HG02885 (cell line): Measurements from ENCODE around the gene ABCC1.
"Not testable (repeated sequence)": the region's sequence is repeated elsewhere in the genome, so short reads cannot be mapped to it uniquely, and the experiment has no call there.

Experiments
- ATAC-seq: cut with Tn5 transposase; IDR thresholded peaks from one replicate; pipeline ENCODE4 v1.9.1; 2021; ENCODE audit warnings: mild to moderate bottlenecking; ENCODE audit not compliant: unreplicated experiment, poor library complexity

Gene ABCC1

DNA sequence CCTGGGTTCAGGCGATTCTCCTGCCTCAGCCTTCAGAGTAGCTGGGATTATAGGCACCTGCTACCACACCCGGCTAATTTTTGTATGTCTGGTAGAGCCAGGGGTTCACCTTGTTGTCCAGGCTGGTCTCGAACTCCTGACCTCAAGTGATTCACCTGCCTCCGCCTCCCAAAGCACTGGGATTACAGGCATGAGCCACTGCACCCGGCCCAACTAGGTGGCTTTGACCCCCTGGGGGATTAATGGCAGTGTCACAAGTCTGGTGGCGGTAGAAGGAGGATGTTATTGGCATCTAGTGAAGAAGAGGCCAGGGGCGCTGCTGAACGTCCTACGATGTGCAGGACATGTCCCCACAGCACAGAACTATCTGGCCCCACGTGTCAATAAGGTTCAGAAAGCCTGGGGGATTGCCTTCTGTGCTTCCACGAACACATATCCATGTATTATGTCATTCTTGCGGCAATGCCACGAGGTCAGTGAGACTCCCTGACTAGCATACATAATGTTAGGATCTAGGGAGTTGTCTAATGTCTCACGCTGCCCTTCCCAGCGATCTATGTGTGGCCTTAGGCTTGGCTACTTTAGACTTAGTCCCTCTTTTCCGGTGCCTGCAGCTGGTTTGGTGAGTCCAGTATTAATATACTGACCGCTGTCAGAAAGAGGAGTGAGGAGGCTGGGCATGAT, 198.0 kb downstream of the ABCC1 start:
- ATAC-seq: no peak

DNA sequence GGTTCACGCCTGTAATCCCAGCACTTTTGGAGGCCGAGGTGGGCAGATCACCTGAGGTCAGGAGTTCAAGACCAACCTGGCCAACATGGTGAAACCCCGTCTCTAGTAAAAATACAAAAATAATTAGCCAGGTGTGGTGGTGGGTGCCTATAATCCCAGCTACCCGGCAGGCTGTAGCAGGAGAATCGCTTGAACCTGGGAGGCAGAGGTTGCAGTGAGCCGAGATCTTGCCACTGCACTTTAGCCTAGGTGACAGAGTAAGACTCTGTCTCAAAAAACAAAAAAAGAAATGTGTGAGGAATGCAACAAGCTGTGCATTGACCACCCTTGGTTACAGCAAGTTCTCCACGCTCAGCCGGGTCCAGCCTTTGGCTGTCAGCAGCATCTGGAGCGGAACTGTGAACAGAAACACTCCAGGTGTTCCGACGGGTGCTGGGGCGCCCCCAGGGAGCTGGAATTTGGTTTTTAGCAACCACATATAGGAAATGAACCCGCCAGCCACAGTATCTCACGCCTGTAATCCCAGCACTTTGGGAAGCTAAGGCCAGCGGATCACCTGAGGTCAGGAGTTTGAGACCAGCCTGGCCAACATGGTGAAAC, 198.7 kb downstream of the ABCC1 start:
- not testable (repeated sequence) for ATAC-seq

DNA sequence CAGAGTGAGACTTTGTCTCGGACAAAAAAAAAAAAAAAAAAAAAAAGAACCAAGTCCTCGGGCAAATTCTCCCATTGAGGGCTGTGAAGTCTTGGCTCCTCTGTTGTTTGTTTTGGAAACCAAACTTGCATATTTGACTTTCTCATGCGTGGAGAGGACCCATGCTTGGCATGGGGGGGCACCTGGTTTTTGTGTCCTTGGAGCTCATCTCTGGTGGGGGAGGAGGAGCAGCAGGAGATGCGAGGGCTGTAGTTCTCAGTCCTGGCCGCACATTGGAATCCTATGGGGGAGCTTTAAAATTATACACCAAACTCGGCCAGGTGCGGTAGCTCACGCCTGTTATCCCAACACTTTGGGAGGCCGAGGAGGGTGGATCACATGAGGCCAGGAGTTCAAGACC, 199.3 kb downstream of the ABCC1 start:
- no peak for ATAC-seq

DNA sequence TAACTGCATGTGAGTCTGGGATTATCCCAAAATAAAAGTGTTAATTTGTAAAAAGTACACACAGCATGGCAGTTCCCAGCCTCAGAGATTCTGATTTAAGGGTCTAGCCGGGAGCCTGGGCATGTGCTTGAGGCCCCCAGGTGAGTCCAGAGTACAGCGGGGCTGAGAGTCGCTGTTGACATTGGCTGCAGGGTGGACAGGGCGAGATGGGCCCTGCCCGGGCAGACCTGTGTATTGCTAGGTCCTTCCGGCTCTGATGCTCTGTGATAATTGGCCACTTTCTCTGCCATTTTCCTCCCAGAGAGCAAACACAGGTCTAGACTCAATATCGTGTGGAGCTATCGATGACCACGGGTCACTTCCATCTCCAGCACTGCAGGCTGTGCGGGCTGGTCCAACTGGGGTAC, 200.3 kb downstream of the ABCC1 start:
- no peak for ATAC-seq

DNA sequence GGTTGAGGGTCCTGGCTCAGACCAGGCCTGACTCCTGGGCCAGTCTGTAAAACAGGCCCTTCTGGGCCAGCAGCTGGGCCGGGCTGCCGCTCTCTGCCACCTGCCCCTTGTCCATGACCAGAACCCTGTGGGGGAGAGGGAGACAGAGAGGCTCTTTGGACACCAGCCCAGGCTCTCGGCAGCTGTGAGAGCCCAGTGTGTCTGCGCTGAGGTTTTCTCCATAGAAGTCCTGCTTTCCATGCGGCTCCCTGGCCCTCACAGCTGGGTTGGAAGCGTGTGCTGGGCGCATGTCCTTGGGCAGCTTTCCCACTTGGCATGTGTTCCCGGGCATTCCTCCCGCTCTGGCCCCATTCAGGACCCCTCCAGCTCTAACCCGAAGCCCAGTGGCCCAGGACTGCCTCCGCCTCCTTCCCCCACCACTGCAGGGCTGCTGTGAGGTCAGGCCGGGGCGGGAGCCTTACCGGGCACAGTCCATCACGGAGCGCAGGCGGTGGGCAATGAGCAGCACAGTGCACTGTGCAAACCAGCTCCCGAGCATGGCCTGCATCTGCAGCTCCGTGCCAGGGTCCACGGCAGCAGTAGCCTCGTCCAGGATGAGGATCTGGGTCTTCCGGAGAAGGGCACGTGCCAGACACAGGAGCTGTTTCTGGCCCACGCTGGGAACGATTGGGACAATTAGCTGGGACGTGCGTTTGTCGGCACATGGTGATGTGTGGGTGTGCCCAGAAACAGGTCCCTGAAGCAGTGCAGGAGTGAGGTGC, 200.9 kb downstream of the ABCC1 start:
- ATAC-seq: no peak

DNA sequence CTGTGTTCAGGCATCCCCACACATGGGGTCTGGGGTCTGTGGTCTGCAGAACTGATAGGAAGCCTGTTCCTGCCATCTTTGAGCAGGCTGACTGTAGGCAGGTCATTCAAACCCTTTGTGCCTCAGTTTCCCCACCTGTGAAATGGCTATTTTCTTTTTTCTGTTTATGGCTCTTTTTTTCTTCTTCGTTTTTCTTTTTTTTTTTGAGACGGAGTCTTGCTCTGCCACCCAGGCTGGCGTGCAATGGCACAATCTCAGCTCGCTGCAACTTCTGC, 201.4 kb downstream of the ABCC1 start:
- no peak for ATAC-seq

DNA sequence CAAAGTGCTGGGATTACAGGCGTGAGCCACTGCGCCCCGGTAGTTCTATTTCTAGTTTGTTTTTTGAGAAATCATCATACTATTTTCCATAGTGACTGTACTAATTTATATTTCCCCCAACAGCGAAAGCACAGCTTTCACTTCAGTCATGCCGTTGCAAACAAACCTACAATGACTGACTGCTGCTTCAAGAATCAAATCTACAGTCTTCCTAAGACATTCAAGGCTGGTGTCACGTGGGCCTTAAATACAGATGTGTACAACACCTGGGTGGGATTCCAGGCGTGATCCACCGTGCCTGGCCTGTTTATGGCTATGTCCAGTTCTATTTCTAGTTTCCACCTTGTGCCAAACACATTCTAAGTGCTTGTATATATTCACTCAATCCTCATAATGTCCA, 201.9 kb downstream of the ABCC1 start:
- ATAC-seq: no peak

DNA sequence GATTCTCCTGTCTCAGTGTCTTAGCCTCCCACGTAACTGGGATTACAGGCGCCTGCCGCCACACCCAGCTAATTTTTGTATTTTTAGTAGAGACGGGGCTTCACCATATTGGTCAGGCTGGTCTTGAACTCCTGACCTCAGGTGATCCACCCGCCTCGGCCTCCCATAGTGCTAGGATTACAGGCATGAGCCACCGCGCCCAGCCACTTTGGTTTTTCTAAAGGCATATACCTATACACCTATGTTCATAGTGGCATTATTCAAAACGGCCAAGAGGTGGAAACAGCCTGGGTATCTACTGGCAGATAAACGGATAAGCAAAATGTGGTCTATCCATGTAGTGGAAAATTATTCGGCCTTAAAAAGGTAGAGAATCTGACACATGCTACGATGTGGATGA, 203.6 kb downstream of the ABCC1 start:
- ATAC-seq: not testable (repeated sequence)

DNA sequence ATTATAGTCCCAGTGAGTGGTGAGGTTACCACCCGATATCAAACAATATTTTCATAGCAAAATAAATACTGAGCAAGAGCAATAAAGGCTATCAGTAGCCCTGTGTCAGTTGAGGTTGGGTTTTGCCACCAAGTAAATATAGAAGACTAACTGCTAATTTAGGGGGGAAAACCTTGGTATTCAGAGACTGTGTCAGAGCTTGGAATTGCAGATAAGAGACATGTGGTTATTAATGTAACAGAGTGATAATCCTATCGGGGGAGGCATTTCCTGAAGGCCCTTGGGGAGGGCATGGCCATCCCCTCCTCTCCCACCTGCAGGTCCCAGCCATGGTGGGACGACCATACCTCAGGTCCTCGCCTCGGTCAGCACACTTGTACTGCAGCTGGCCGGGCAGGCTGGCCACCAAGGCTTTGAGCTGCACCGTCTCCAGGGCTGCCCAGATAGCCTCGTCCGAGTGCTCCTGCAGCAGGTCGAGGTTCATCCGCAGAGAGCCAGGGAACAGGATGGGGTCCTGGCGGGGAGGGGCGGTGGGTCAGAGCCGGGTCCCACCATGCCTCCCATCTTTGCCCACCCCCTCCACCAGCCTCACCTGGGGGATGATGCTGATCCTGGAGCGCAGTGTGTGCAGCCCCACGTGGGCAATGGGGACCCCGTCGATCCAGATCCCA, 205.0 kb downstream of the ABCC1 start:
- ATAC-seq: no peak

DNA sequence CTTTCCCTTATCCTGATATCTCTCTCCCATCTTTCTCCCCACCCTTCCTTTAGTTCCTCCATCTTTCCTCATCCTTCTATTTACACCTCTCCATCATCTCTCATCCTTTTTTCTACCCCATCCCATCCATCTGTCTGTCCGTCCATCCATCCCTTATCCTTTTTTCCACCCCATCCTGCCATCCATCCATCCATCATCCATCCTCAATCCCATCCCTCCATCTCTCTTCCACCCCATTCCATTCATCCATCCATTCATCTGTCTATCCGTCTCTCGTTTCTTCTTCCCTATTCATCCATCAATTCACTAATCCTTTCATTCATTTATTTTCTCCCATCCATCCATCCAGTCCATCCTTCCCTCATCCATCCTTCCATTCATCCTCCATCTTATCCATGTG, 205.8 kb downstream of the ABCC1 start:
- no peak for ATAC-seq

DNA sequence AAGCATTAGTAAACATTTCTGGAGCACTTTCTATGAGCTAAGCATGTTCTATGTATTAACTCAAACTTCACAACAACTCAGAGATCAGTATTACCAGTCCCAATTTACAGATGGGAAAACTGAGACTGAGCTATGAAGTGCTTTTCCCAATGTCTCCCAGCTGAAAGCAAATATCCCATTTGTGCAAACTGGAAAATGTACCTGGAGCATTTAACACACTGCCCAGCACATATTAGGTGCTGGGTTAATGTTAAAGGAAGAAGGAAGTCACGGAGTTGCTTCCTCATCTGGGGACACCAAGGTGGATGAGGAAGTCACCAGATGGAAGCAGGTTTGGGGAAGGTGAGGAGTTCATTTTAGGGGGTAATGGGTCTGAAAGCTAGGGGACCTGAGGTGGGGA, 207.8 kb downstream of the ABCC1 start:
- no peak for ATAC-seq

DNA sequence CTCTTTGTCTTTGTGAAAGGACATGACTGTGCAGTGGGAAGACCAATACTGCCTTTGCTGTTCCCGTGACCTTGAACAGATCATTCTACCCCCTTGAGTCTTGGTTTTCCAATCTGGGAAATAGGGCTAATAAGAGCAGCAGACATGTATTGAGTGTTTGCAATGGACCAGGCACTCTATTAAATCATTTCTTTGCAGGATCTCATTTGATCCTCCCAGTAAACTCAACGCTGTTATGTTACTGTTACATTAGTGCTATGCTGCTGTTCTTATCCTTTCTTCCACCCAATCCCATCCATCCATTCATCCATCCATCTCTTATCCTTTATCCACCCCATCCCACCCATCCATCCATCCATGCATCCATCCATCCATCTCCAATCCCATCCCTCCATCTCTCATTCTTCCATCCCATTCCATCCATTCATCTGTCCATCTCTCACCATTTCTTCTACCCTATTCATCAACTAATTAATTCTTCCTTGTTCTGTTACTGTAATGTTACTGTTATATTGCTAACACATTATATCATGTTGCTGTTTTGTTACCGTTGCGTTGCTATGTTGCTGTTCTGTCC, 208.8 kb downstream of the ABCC1 start:
- no peak for ATAC-seq

DNA sequence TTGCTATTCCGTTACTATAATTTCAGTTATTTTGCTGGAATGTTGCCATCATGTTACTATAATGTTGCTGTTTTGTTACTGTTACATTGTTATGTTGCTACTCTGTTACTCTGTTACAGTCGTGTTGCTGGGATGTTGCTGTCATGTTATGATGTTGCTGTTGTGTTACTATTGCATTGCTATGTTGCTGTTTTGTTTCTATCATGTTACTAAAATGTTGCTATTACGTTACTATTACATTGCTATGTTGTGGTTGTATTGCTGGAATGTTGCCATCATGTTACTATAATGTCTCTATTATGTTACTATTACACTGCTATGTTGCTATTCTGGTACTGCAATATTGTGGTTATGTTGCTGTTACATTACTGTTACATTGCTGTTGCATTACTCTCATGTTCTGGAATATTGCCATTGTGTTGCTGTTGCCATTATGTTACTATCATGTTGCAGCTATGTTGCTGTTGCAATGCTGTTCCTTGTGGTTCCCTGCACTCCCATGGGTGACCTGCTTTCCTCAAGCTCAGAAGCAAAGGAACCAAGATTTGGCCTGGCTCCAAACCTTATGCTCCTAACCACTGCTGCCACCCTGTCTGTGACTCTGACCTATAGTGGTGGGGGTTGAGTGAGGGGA, 209.4 kb downstream of the ABCC1 start:
- no peak for ATAC-seq

DNA sequence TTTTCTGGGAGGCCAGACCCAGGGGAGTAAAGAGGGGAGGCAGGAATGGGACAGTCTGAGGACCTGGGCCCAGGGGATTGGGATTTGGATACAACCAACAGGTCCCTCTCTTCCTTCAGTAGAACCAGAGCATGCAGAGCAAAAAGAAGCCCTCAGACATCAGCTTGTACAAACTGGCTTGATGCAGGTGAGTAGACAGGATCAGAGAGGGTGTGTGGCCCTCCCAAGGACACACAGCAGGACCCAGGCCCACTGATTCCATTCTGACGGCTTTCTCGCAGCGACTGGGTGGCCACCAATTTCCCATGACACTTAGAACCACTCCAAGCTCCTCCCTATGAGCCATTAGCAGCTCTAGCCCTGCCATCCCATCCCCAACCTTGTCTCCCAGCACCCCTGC, 210.2 kb downstream of the ABCC1 start:
- no peak for ATAC-seq

DNA sequence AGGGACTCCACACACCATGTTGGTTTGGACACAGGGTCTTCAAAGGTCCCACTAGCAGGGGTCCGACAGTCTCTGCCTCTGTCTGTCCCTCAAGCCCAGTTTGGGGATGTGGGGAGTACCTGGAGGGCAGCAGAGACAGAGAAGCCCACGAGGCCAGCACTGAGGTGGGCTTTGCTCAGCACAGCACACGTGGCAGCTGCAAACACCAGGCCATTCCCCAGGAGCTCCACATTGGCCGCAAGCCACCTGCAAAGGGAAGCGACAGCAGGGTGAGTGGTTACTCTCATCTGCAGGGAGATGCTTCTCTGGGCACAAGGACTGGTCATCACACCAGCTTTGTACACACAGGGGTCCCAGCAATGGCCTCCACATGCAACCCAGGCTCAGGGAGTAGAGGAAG, 211.9 kb downstream of the ABCC1 start:
- ATAC-seq: no peak

DNA sequence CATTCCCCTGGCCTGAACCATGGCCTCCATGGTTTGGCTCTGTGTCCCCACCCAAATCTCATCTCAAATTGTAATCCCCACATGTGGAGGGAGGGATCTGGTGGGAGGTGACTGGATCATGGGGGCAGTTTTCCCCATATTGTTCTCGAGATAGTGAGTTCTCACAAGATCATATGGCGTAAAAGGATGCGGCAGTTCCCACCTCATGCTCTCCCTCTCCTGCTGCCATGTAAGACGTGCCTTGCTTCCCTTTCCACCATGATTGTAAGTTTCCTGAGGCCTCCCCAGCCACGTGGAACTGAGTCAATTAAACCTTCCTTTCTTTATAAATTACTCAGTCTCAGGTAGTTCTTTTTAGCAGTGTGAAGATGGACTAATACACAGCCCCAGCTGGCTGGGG, 212.4 kb downstream of the ABCC1 start:
- ATAC-seq: not testable (repeated sequence)

DNA sequence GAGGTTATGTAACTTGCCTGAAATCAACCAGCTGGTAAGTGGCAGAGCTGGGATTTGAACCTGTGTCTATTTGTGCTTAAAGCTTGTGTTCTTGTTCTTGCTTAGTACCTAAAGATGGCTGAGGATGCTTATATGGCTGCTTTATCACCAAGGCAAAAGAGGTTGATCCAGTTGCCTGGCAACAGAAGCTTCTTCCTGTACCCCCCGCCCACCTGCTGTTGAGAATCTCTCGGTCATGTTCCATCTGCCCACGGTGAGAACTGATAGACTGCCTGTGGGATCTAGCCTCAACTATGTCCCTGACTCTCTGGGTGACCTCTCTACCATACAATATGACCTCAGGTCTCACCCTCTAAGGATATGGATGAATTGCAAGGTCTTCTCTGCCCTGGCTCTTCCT, 213.2 kb downstream of the ABCC1 start:
- no peak for ATAC-seq

DNA sequence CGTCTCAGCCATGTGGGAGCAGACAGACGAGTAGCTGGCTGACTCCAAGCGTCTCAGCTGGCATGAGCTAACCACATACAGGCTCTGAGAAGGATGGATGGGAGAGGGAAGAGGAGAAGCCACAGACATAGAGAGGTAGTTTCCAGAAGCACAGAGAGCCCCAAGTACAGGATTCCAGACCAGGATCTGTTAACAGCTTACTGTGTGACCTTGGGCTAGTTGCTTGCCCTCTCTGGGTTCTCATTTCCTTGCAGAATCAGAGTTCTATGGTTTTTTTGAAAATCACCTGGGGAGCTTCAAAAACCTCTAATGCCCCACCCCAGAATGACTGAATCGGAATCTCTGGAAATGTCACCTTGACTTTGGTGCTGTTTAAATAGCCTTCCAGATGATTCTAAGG, 213.7 kb downstream of the ABCC1 start:
- ATAC-seq: no peak

DNA sequence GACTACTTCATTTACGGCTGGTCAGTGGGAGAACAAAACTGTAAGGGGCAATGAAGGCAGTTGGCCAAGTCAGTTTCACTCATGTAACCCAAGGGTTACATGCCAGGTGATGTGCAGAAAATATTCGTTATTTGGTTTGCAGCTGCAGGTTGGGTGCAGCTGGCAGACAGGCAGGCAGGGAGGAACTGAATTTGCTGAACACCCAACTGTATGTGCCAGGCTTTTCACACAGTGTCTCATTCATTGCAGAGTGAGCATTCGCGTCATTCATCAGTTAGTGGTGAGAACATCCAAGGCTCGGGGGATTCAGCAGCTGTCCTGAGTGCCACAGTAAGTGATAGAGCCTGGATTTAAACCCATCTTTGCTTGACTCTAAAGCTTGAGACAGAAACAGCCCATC, 214.2 kb downstream of the ABCC1 start:
- no peak for ATAC-seq

DNA sequence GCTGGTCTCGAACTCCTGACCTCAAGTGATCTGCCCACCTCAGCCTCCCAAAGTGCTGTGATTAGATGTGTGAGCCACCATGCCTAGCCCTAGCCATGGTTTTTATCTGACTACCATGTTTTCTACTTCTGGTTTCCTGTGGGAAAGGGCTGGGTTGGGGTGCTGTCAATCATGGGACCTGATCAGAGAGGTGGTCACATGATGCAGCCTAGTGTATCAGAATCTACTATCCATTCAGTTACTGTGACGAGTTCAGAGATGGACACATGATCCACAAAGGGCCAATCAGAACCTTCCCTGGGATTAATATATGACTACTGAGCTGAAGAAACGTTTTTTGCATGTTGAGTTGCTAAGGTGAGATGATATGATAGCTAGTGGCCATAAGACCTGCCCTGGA, 214.8 kb downstream of the ABCC1 start:
- ATAC-seq: no peak

DNA sequence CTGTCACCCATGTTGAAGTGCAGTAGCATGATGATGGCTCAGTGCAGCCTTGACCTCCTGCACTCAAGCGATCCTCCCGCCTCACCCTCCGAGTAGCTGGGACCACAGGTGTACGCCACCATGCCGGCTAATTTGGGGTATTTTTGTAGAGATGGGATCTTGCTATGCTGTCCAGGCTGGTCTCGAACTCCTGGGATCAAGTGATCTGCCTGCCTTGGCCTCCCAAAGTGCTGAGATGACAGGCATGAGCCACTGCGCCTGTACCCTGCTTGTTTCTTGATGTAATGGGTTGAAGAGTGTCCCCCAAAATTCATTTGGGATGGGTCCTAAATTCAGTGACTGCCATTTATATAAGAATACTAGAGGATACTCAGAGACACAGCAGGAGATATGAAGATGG, 216.7 kb downstream of the ABCC1 start:
- no peak for ATAC-seq
